Measurements from ENCODE around the gene UHRF2.
"Not testable (repeated sequence)": the region's sequence is repeated elsewhere in the genome, so short reads cannot be mapped to it uniquely, and the experiment has no call there.

Gene UHRF2

DNA sequence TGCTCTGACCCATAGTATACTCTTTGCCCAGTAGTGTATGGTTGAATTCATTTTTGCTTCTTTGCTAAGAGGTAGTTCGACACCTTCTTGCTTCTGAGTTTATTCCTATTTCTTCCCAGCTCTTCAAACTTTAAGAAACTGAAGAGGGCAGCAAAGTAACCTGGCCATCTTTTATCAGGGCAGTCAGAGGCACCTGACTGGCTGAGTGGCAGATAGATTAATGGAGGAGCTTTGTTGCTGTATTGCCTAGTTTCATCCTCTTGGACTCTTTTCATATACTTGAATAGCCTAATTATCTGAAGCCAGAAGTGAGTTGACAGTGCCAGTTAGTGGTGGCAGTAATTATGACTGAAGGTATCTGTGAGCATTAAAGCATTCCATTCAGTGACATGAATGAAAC is 82.5 kb downstream of the UHRF2 start:
- H3K4me1 Mint-ChIP-seq: peaks cover 8% of the 10 kb centered on the region
- no peak overlapping the region for H3K4me3 Mint-ChIP-seq
- no peaks in the 10 kb centered on the region for H3K27me3 Mint-ChIP-seq
- no peaks in the 10 kb centered on the region for H3K9me3 Mint-ChIP-seq
- H3K27ac Mint-ChIP-seq: no peak overlapping the region
- peaks cover 11% of the 10 kb centered on the region for H3K36me3 Mint-ChIP-seq

- no peaks in the 10 kb centered on the region for H3K4me1 Mint-ChIP-seq
- H3K27me3 Mint-ChIP-seq: no peaks in the 10 kb centered on the region
- H3K27ac Mint-ChIP-seq: peak overlapping the region; percentile 36
- no peaks in the 10 kb centered on the region for H3K9me3 Mint-ChIP-seq
- no peak overlapping the region for H3K4me3 Mint-ChIP-seq
- H3K36me3 Mint-ChIP-seq: peaks cover 7% of the 10 kb centered on the region
These were observed 86.0 kb downstream of the UHRF2 start for GRCh38 chr9:6498982-6499381.

DNA sequence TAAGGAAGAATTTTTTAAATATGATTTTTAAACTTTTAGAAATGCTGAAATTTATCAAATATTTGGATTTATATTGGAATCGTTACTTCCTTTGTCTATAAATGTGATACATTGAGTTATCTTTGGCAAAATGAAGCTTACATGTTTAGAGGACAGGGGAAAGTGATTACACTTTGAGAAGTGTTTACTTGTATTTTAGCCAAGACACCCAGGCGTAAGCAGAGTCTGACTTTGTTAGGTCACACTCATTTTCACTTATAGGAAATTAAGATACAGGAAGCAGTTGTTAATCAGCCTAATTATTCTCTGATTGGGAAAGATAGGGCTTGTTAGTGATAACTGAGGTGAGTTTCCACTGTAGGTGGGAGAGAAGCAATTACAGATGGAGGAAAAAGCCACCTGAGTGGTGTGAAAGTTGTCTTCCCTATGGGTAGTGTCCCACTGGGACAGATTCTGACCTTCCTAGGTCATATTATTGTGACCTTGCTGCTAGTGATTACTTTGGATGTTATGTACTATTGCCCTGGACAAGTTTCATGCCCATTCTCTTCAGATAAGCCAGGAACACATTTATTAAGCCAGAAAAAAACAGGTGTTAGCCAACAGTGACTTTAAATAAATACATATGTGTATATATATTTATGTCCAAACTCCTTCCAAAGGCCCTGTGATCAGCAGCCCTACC is 88.7 kb downstream of the UHRF2 start:
- Mint-ChIP-seq H3K9me3 (no peaks in the 10 kb centered on the region), H3K27ac (no peak overlapping the region)

DNA sequence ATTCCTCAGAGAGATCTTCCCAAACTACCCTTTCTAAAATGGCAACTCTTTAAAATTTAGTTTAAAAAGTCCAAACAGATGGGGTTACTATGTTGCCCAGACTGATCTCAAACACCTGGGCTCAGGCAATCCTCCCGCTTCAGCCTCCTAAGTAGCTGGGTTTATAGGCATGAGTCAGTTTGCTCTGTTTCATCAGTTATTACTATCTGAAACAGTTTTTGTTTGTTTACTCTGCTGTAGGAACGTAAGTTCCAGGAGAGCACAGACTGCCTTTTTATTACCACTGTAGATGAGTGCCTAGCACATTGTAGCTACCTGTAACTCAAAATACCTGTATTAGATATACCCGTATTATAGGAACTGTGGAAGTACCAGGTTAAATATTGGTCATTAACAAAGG is 89.4 kb downstream of the UHRF2 start:
- H3K9me3 Mint-ChIP-seq: no peaks in the 10 kb centered on the region
- no peaks in the 10 kb centered on the region for H3K4me1 Mint-ChIP-seq
- H3K36me3 Mint-ChIP-seq: peaks cover 13% of the 10 kb centered on the region

More for the DNA sequence above, 88.7 kb downstream of the UHRF2 start:
- Mint-ChIP-seq H3K27me3 (no peaks in the 10 kb centered on the region), H3K36me3 (peaks cover 16% of the 10 kb centered on the region), H3K4me3 (no peak overlapping the region), H3K4me1 (no peaks in the 10 kb centered on the region)

DNA sequence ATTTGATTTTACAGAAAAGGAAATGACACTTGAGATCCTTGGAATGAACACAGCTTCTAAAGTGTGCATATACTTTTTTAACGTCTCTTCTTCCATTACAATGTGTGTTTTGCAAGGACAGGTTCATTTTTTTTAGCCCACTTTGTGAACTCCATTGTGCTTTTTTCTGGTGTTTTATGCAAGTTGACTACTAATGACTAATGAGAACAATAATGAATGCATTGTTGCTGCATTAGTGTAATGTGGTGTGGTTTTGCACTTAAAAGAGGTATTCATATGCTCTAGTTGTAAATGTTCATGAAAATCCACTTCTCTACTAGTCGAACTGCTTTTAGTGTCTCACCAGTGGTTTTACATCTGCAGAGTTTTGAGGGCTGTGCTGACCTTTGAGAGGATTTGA is 93.6 kb downstream of the UHRF2 start:
- H3K27me3 Mint-ChIP-seq: no peaks in the 10 kb centered on the region
- H3K27ac Mint-ChIP-seq: no peak overlapping the region
- no peaks in the 10 kb centered on the region for H3K4me1 Mint-ChIP-seq
- no peaks in the 10 kb centered on the region for H3K9me3 Mint-ChIP-seq
- peaks cover 21% of the 10 kb centered on the region for H3K36me3 Mint-ChIP-seq
- no peak overlapping the region for H3K4me3 Mint-ChIP-seq

More for the DNA sequence above, 89.4 kb downstream of the UHRF2 start:
- H3K27me3 Mint-ChIP-seq: no peaks in the 10 kb centered on the region
- peak overlapping the region; percentile 27 for H3K27ac Mint-ChIP-seq
- H3K4me3 Mint-ChIP-seq: no peak overlapping the region

GRCh38 chr9:6512085-6512657 is 99.2 kb downstream of the UHRF2 start:
- Mint-ChIP-seq H3K27ac (no peak overlapping the region), H3K36me3 (peaks cover 11% of the 10 kb centered on the region), H3K4me1 (no peaks in the 10 kb centered on the region), H3K9me3 (no peaks in the 10 kb centered on the region), H3K27me3 (no peaks in the 10 kb centered on the region), H3K4me3 (no peak overlapping the region)

GRCh38 chr9:6522263-6522662 is 109.3 kb downstream of the UHRF2 start:
- Mint-ChIP-seq H3K4me3 (no peak overlapping the region), H3K4me1 (no peaks in the 10 kb centered on the region), H3K36me3 (peaks cover 28% of the 10 kb centered on the region), H3K9me3 (no peaks in the 10 kb centered on the region), H3K27ac (no peak overlapping the region), H3K27me3 (no peaks in the 10 kb centered on the region)

DNA sequence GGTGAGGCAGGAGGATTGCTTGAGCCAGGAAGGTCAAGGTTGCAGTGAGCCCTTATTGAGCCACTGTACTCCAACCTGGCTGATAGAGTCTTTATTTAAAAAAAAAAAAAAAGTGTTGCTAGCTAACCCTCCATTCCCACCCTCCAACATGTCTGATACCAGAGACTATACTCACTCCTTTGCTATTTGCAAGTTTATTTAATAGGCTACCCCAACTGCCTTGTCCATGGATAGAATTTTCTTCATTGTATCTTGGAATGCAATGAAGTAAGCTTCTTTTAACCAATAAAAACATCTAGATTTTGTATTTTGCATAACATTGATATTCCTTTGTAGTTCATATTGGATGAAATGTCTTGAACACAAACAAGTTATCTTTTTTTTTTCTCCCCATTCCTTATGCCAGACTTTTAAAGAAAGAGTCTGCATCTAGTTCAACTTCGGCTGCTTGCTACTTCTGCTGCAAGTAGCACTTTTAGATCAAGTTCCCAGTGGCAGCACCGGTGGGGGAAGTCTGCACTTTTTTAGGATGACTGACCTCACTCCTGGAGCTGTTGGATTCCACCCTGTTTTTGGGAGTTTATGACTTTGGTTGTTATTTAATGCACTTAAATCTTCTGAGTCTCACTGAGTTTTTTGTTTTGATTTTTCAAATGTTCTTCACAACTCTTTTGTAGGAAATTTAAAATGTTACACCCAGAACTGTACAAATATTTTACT is 112.5 kb downstream of the UHRF2 start:
- no peaks in the 10 kb centered on the region for H3K27me3 Mint-ChIP-seq
- no peaks in the 10 kb centered on the region for H3K9me3 Mint-ChIP-seq
- peaks cover 24% of the 10 kb centered on the region for H3K36me3 Mint-ChIP-seq
- no peaks in the 10 kb centered on the region for H3K4me1 Mint-ChIP-seq
- H3K27ac Mint-ChIP-seq: no peak overlapping the region
- no peak overlapping the region for H3K4me3 Mint-ChIP-seq

- Mint-ChIP-seq H3K4me3 (no peak overlapping the region), H3K4me1 (no peaks in the 10 kb centered on the region), H3K36me3 (no peaks in the 10 kb centered on the region), H3K27me3 (peaks cover 4% of the 10 kb centered on the region), H3K9me3 (no peaks in the 10 kb centered on the region), H3K27ac (no peak overlapping the region)
These were observed 122.6 kb downstream of the UHRF2 start for GRCh38 chr9:6535594-6535993.

DNA sequence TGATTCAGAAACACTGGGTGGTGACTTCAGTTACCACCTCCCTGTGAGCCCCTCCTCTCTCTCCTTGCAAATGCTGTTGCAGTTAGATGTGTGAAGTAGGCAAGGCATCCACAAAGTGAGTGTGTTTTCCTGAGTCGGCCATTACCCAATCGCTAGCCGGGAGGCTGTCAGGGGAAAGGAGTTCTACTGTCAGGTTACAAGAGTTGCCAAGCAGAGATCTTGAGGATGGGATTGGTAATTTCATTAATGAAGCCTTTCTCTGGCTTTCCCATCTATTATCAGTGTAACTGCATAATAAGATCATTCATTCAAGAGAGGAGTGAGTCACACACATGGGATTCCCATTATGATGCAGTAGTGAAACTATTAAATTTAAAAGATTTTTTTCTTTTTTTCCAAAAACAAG is 125.7 kb downstream of the UHRF2 start:
- Mint-ChIP-seq H3K27me3 (peaks cover 4% of the 10 kb centered on the region), H3K4me3 (no peak overlapping the region), H3K4me1 (no peaks in the 10 kb centered on the region), H3K36me3 (no peaks in the 10 kb centered on the region), H3K27ac (no peak overlapping the region), H3K9me3 (no peaks in the 10 kb centered on the region)

DNA sequence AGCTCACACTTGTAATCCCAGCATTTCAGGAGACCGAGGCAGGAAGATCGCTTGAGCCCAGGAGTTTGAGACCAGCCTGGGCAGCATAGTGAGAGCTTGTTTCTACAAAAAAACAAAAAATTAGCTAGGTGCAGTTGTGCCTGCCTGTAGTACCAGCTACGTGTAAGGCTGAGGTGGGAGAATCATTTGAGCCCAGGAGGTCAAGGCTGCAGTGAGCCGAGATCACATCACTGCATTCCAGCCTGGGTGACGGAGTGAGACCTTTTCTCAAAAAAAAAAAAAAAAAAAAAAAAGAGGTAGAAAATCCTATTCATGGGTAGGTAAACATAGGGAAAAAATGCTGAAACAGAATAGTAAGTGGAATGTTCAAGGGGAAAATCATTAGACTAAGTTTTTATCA is 129.6 kb downstream of the UHRF2 start:
- H3K36me3 Mint-ChIP-seq, H3K27me3 Mint-ChIP-seq, H3K9me3 Mint-ChIP-seq, H3K4me3 Mint-ChIP-seq, H3K27ac Mint-ChIP-seq, H3K4me1 Mint-ChIP-seq: not testable (repeated sequence)

- Mint-ChIP-seq H3K27ac (no peak overlapping the region), H3K4me1 (no peaks in the 10 kb centered on the region)
These were observed 130.2 kb downstream of the UHRF2 start for GRCh38 chr9:6543204-6543603.

DNA sequence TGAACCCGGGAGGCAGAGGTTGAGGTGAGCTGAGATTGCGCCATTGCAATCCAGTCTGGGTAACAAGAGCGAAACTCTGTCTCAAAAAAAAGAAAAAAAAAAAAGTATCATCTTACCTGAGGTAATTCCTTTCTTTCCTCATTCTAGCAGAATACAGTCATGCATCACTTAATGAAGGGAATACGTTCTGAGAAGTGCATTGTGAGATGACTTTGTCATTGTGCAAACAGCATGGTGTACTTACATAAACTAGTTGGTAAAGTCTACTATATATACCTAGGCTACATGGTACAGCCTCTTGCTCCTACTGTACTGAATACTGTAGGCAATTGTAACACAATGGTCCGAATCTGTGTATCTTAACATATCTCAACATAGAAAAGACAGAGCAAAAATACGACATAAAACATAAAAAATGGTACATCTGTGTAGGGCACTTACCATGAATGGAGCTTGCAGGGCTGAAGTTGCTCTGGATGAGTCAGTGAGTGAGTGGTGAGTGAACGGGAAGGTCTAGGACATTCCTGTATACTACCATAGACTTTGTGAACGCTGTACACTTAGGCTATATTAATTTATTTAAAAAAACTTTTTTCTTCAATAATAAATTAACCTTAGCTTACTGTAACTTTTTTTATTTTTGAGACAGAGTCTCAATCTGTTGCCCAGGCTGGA is 132.2 kb downstream of the UHRF2 start:
- Mint-ChIP-seq H3K27me3 (no peaks in the 10 kb centered on the region), H3K27ac (no peak overlapping the region), H3K36me3 (no peaks in the 10 kb centered on the region), H3K4me3 (no peak overlapping the region), H3K4me1 (no peaks in the 10 kb centered on the region), H3K9me3 (no peaks in the 10 kb centered on the region)

More at GRCh38 chr9:6543204-6543603, 130.2 kb downstream of the UHRF2 start:
- H3K27me3 Mint-ChIP-seq: peaks cover 2% of the 10 kb centered on the region
- H3K36me3 Mint-ChIP-seq: no peaks in the 10 kb centered on the region
- H3K4me3 Mint-ChIP-seq: no peak overlapping the region
- no peaks in the 10 kb centered on the region for H3K9me3 Mint-ChIP-seq

- H3K36me3 Mint-ChIP-seq: no peaks in the 10 kb centered on the region
- no peaks in the 10 kb centered on the region for H3K4me1 Mint-ChIP-seq
- H3K27me3 Mint-ChIP-seq: no peaks in the 10 kb centered on the region
- H3K4me3 Mint-ChIP-seq: no peak overlapping the region
- H3K9me3 Mint-ChIP-seq: no peaks in the 10 kb centered on the region
- no peak overlapping the region for H3K27ac Mint-ChIP-seq
These were observed 136.3 kb downstream of the UHRF2 start for GRCh38 chr9:6549106-6549800.

- H3K27ac Mint-ChIP-seq: no peak overlapping the region
- no peaks in the 10 kb centered on the region for H3K36me3 Mint-ChIP-seq
- H3K9me3 Mint-ChIP-seq: no peaks in the 10 kb centered on the region
- H3K4me3 Mint-ChIP-seq: no peak overlapping the region
- H3K27me3 Mint-ChIP-seq: no peaks in the 10 kb centered on the region
- no peaks in the 10 kb centered on the region for H3K4me1 Mint-ChIP-seq
These were observed 138.1 kb downstream of the UHRF2 start for GRCh38 chr9:6551136-6551535.
